ENCODE data around the gene CCDC184.

DNA sequence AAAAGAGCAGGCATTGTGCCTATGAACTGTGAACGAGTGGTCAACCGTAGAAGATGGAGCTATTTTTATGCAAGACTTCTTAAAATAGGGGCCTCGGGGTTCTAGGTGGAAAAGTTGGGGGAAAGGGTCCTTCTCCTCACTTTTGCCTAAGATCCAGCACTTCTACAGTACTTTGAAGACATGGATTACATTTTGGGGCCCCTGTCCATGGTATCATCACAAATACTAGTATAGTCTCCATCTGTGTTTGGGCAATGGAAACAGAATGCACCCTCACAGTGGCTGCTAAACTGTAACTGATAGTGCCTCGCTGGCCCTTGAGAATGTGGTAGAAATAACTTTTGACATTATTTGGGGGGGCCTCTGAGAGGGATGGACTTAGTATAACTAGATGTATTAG lies 5.5 kb upstream of the CCDC184 start:
- TF ChIP-seq, protein P1, sequence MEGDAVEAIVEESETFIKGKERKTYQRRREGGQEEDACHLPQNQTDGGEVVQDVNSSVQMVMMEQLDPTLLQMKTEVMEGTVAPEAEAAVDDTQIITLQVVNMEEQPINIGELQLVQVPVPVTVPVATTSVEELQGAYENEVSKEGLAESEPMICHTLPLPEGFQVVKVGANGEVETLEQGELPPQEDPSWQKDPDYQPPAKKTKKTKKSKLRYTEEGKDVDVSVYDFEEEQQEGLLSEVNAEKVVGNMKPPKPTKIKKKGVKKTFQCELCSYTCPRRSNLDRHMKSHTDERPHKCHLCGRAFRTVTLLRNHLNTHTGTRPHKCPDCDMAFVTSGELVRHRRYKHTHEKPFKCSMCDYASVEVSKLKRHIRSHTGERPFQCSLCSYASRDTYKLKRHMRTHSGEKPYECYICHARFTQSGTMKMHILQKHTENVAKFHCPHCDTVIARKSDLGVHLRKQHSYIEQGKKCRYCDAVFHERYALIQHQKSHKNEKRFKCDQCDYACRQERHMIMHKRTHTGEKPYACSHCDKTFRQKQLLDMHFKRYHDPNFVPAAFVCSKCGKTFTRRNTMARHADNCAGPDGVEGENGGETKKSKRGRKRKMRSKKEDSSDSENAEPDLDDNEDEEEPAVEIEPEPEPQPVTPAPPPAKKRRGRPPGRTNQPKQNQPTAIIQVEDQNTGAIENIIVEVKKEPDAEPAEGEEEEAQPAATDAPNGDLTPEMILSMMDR (IDR thresholded peaks at IDR 0.05) = no peak
- TF ChIP-seq POLR2AphosphoS5 (IDR thresholded peaks at IDR 0.05; ENCODE audit: low read depth, low read length) (no peak), TCF7L2 (IDR thresholded peaks at IDR 0.05; ENCODE audit: low read depth, low read length) (no peak), SIN3A (IDR thresholded peaks at IDR 0.05; ENCODE audit: borderline replicate concordance, insufficient read depth, low read depth, low read length) (no peak)
- TF ChIP-seq, protein P2, sequence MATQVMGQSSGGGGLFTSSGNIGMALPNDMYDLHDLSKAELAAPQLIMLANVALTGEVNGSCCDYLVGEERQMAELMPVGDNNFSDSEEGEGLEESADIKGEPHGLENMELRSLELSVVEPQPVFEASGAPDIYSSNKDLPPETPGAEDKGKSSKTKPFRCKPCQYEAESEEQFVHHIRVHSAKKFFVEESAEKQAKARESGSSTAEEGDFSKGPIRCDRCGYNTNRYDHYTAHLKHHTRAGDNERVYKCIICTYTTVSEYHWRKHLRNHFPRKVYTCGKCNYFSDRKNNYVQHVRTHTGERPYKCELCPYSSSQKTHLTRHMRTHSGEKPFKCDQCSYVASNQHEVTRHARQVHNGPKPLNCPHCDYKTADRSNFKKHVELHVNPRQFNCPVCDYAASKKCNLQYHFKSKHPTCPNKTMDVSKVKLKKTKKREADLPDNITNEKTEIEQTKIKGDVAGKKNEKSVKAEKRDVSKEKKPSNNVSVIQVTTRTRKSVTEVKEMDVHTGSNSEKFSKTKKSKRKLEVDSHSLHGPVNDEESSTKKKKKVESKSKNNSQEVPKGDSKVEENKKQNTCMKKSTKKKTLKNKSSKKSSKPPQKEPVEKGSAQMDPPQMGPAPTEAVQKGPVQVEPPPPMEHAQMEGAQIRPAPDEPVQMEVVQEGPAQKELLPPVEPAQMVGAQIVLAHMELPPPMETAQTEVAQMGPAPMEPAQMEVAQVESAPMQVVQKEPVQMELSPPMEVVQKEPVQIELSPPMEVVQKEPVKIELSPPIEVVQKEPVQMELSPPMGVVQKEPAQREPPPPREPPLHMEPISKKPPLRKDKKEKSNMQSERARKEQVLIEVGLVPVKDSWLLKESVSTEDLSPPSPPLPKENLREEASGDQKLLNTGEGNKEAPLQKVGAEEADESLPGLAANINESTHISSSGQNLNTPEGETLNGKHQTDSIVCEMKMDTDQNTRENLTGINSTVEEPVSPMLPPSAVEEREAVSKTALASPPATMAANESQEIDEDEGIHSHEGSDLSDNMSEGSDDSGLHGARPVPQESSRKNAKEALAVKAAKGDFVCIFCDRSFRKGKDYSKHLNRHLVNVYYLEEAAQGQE (IDR thresholded peaks at IDR 0.05; ENCODE audit: insufficient read depth in 1 of 2, low read depth in 2 of 2, low read length in 1 of 2) = peak in 1 of 2 experiments; percentile 55; a peak in 1 of 4 replicates
